SK-N-SH (cell line): ENCODE results near the gene DACH1.

Experiments
- CTCF ChIP-seq: fragments of 200-600 bp; sonication (generic); IDR thresholded peaks from 2 replicates; pipeline ENCODE4 v1.6.1; 2017; ENCODE audit warnings: antibody characterized with exemption, mild to moderate bottlenecking, moderate library complexity
- EP300 ChIP-seq, 2 experiments: IDR thresholded peaks; 2 replicates each; pipeline versions ENCODE4 v1.4.0 to v1.6.1; 2012; ENCODE audit warnings: borderline replicate concordance in 1 of 2, low read depth in 1 of 2, low read length in 1 of 2
- EZH2phosphoT487 ChIP-seq: fragments of 200-600 bp; sonication (generic); IDR thresholded peaks from 2 replicates; pipeline ENCODE4 v1.6.1; 2017; ENCODE audit warnings: low read depth, mixed run types, mild to moderate bottlenecking, antibody characterized with exemption, moderate library complexity, borderline replicate concordance
- FOSL2 ChIP-seq: IDR thresholded peaks from 2 replicates; pipeline ENCODE4 v1.4.0; 2012; ENCODE audit warnings: low read depth, mild to moderate bottlenecking, moderate library complexity, borderline replicate concordance
- GATA2 ChIP-seq: sonication (generic); formaldehyde crosslinking; IDR thresholded peaks from 2 replicates; pipeline ENCODE4 v1.5.0; 2020; ENCODE audit warnings: mild to moderate bottlenecking, missing genetic modification reagents
- NFIC ChIP-seq: IDR thresholded peaks from 2 replicates; pipeline ENCODE4 v1.4.0; 2012; ENCODE audit warnings: borderline replicate concordance
- POLR2AphosphoS5 ChIP-seq: IDR thresholded peaks from 2 replicates; pipeline ENCODE4 v1.6.1; 2012; ENCODE audit warnings: low read depth, low read length
- RAD21 ChIP-seq: IDR thresholded peaks from 2 replicates; pipeline ENCODE4 v1.6.1; 2012; ENCODE audit warnings: mild to moderate bottlenecking, low read length
- TAF1 ChIP-seq: IDR thresholded peaks from 2 replicates; pipeline ENCODE4 v1.6.1; 2012; ENCODE audit warnings: low read depth, mild to moderate bottlenecking, low read length, moderate library complexity, borderline replicate concordance
- TEAD4 ChIP-seq: IDR thresholded peaks from 2 replicates; pipeline ENCODE4 v1.4.0; 2012; ENCODE audit warnings: mild to moderate bottlenecking, borderline replicate concordance; ENCODE audit not compliant: insufficient read depth
- USF2 ChIP-seq: fragments of 150-350 bp; IDR thresholded peaks from 2 replicates; pipeline ENCODE4 v1.6.1; 2017; ENCODE audit warnings: antibody characterized with exemption, low read length, low read depth, borderline replicate concordance
- ZBTB33 ChIP-seq: IDR thresholded peaks from 2 replicates; pipeline ENCODE4 v1.4.0; 2012; ENCODE audit warnings: low read depth, borderline replicate concordance

- TF ChIP-seq EP300 (IDR thresholded peaks at IDR 0.05; ENCODE audit: borderline replicate concordance in 1 of 2, low read depth in 1 of 2, low read length in 1 of 2) (no peak), FOSL2 (no peak), TAF1 (no peak), TEAD4 (no peak), NFIC (no peak), RAD21 (no peak), CTCF (no peak), POLR2AphosphoS5 (no peak), USF2 (no peak), ZBTB33 (no peak), EZH2phosphoT487 (no peak), GATA2 (no peak)
Measured at GRCh38 chr13:71729441-71729840, 137.6 kb downstream of the DACH1 start.
